CD4-positive, alpha-beta T cell treated with Interleukin-6 at 100 ng/mL for 8 hours (primary cell): ENCODE data around the gene FBXW5.
A peak's percentile ranks its signal among the peaks of the same experiment; 100 is the strongest.

Experiments
- DNase-seq: peaks from one replicate; pipeline ENCODE4 v3.0.0-alpha.2; 2020; ENCODE audit warnings: mixed read lengths, low spot score

The FBXW5 gene

GRCh38 chr9:136907011-136907914 is 37.3 kb downstream of the FBXW5 start:
- no peak for DNase-seq

- DNase-seq: no peak
Measured at GRCh38 chr9:136906266-136906665, 38.3 kb downstream of the FBXW5 start.

- no peak for DNase-seq
Measured at GRCh38 chr9:136903041-136903554, 41.4 kb downstream of the FBXW5 start.

- peak; percentile 84 for DNase-seq
Measured at GRCh38 chr9:136902259-136902821, 42.2 kb downstream of the FBXW5 start.

- DNase-seq: peak; percentile 76
Measured at GRCh38 chr9:136901516-136902258, 42.9 kb downstream of the FBXW5 start.

GRCh38 chr9:136900988-136901515 is 43.5 kb downstream of the FBXW5 start:
- DNase-seq: no peak

DNA sequence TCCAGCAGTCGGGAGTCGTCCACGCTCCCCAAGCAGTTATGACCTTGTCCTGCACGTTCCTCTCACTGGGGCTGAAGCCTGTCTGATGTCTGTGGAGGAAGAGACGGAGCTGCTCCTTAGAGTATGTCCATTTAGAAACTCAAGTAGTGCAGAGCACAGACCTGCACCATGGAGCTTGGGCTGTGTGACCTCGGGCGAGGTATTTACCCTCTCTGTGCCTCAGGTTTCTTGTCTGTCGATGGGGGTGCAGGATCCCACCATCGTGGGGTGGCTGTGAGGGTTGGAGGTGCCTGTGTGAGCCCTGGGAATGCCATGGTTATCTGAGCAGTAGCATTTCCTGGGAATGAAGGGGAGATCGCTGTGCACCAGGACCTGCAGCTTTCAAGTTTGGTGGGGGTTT is 44.0 kb downstream of the FBXW5 start:
- no peak for DNase-seq

DNA sequence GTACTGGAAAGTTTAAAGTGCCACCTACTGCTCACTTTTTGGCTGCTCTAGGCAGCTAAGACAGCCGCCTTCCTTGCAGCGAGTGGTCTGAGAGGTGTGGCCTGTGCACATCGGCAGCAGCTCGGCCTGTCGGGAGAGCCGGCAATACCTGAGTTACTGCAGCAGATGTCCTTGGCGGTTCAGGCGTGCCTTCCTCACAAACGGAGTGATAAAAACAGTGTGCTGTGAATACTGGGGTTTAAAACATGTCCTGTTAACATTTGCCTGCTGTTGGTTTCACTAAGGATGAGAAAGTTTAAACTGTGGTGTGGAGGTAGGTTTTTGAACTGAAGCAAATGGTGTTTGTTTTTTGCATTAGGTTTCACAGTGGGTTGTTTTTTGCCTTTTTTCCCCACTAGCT is 45.3 kb downstream of the FBXW5 start:
- DNase-seq: no peak

DNA sequence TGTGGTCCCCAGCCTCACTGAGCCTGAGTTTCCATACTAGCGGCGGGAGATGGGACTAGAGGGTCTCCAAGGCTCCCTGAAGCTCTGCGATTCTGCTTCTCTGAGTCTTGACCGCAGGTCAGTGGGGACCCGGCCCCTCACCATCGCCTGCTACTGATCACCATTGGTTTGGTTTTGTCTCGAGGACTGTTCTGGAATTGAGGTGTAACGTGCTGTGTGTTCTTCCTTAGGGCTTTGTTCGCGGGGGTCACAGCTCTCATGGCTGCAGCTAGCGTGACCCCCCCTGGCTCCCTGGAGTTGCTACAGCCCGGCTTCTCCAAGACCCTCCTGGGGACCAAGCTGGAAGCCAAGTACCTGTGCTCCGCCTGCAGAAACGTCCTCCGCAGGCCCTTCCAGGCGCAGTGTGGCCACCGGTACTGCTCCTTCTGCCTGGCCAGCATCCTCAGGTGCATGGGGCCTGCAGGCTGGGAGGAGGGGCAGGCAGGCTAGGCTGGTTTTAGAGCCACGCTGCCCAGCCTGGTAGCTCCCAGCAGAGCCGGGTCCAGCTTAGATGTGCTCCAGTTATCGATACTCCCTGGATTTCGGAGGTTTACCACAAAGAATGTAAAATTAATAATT is 45.9 kb downstream of the FBXW5 start:
- DNase-seq: no peak

- no peak for DNase-seq
Measured at GRCh38 chr9:136896027-136896426, 48.5 kb downstream of the FBXW5 start.

GRCh38 chr9:136890661-136891060 is 53.9 kb downstream of the FBXW5 start:
- DNase-seq: no peak
